Thoracic aorta (tissue), 2 donors: ENCODE results near the gene CYP2D6. TPM values are rescaled to one million over a fixed set of nuclear protein-coding genes. Genes with fewer than 3 reads are reported as not detected.
"Not testable (repeated sequence)": the region's sequence is repeated elsewhere in the genome, so short reads cannot be mapped to it uniquely, and the experiment has no call there.

Experiments used
- ATAC-seq: fragments of 150-250 bp; one replicate; pipeline ENCODE4 v1.8.0; 2017; ENCODE audit warnings: low read depth; ENCODE audit not compliant: insufficient number of reproducible peaks, low FRiP score
- DNase-seq: peaks from one replicate; pipeline ENCODE4 v3.0.0-alpha.2; 2020; ENCODE audit warnings: low spot score
- H3K27ac ChIP-seq, 2 donors: fragments of 200-600 bp; sonication (generic); 1 replicate in 1 of 2; 2 replicates in 1 of 2; pipeline ENCODE4 v1.5.1; 2016; ENCODE audit warnings: mild to moderate bottlenecking in 2 of 2, moderate library complexity in 2 of 2
- H3K27me3 ChIP-seq: fragments of 200-600 bp; sonication (generic); replicated peaks from 2 replicates; pipeline ENCODE4 v1.6.0; 2016; ENCODE audit warnings: mild to moderate bottlenecking; ENCODE audit not compliant: insufficient read depth
- H3K36me3 ChIP-seq: fragments of 200-600 bp; sonication (generic); one replicate; pipeline ENCODE4 v1.5.1; 2016
- H3K4me1 ChIP-seq, 2 donors: fragments of 200-600 bp; sonication (generic); 1 replicate in 1 of 2; 2 replicates in 1 of 2; pipeline versions ENCODE4 v1.5.1 to v1.6.0; 2016; ENCODE audit warnings: low read depth in 2 of 2, mild to moderate bottlenecking in 1 of 2; ENCODE audit not compliant: control insufficient read depth in 1 of 2
- H3K4me3 ChIP-seq: fragments of 200-600 bp; sonication (generic); 2 replicates; pipeline ENCODE4 v1.5.1; 2016; ENCODE audit warnings: mild to moderate bottlenecking
- H3K9me3 ChIP-seq: fragments of 200-600 bp; sonication (generic); 2 replicates; pipeline ENCODE4 v1.5.1; 2016
- total RNA-seq, 2 donors: library from RNA; depleted of rRNA; stranded (reverse); fragments of >200 nt; gene quantifications; one replicate each; pipeline versions ENCODE4 v1.1.0 to v1.2.3, GENCODE V29; 2016
- TF ChIP-seq, protein P1 (sequence below): fragments of 200-600 bp; sonication (generic); IDR thresholded peaks from one replicate; pipeline ENCODE4 v1.5.1; 2019; ENCODE audit warnings: antibody characterized with exemption

The CYP2D6 gene
- total RNA-seq, 2 donors from 2014 or later: not detected

DNA sequence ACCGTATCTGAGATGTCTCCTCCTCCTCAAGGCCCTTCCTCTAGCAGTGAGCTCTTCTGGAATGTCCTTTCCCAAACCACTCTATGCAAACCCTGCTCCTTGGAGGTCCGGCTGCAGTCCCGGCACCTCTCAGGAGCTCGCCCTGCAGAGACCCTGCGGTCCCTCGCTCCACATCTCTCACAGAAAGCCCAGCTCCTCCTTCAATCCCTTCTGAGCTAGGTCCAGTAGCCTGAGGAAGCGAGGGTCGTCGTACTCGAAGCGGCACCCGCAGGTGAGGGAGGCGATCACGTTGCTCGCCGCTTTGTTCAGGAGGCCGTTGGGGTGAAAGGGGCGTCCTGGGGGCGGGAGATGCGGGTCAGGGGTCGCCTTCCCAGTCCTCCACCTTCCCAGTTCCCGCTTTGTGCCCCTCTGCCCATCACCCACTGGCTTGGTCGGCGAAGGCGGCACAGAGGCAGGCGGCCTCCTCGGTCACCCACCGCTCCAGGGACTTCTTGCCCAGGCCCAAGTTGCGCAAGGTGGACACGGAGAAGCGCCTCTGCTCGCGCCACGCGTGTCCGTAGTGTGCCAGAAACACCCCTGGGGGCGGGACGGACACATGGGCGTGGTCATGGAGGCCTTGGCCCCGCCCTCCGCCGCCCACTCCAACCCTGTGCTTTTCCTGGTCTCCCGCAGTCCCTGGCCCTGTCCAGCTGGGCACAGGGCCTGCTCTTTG, 21.5 kb upstream of the CYP2D6 start:
- peaks cover 4% of the 10 kb centered on the region for H3K36me3 ChIP-seq
- no peak for DNase-seq
- H3K27me3 ChIP-seq: no peaks in the 10 kb centered on the region
- no peak overlapping the region for H3K4me3 ChIP-seq
- ATAC-seq: no peak
- TF ChIP-seq, protein P1, sequence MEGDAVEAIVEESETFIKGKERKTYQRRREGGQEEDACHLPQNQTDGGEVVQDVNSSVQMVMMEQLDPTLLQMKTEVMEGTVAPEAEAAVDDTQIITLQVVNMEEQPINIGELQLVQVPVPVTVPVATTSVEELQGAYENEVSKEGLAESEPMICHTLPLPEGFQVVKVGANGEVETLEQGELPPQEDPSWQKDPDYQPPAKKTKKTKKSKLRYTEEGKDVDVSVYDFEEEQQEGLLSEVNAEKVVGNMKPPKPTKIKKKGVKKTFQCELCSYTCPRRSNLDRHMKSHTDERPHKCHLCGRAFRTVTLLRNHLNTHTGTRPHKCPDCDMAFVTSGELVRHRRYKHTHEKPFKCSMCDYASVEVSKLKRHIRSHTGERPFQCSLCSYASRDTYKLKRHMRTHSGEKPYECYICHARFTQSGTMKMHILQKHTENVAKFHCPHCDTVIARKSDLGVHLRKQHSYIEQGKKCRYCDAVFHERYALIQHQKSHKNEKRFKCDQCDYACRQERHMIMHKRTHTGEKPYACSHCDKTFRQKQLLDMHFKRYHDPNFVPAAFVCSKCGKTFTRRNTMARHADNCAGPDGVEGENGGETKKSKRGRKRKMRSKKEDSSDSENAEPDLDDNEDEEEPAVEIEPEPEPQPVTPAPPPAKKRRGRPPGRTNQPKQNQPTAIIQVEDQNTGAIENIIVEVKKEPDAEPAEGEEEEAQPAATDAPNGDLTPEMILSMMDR: no peak
- no peaks in the 10 kb centered on the region for H3K4me1 ChIP-seq
- H3K9me3 ChIP-seq: no peaks in the 10 kb centered on the region
- no peak overlapping the region for H3K27ac ChIP-seq

DNA sequence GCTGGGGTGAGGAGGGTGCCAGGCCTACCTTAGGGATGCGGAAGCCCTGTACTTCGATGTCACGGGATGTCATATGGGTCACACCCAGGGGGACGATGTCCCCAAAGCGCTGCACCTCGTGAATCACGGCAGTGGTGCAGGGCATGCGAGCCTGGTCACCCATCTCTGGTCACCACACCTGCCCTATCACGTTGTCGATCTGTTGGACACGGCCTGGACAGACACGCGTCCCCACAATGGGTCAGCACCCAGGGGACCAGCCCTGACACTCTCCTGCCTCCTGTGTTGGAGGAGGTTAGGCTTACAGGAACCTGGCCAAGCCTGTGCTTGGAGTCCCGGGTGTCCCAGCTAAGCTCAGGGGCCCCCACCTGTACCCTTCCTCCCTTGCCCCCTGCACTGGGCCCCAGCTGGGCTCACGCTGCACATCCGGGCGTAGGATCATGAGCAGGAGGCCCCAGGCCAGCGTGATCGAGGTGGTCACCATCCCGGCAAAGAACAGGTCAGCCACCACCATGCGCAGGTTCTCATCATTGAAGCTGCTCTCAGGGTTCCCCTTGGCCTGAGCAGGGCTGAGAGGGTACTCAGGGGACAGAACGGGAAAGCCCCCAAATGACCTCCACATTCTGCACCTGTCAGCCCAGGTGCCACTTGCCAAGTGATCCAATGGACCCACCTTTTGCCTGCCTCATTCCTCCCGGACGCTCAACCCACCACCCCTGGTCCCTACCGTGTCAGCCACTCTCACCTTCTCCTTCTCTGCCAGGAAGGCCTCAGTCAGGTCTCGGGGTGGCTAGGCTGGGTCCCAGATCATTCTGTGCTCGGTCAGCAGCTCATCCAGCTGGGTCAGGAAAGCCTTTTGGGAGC, 20.3 kb upstream of the CYP2D6 start:
- TF ChIP-seq, protein P1: no peak
- no peak overlapping the region for H3K27ac ChIP-seq
- no peaks in the 10 kb centered on the region for H3K4me1 ChIP-seq
- H3K4me3 ChIP-seq: no peak overlapping the region
- no peaks in the 10 kb centered on the region for H3K9me3 ChIP-seq
- no peaks in the 10 kb centered on the region for H3K27me3 ChIP-seq
- ATAC-seq: no peak
- no peak for DNase-seq
- peaks cover 4% of the 10 kb centered on the region for H3K36me3 ChIP-seq

DNA sequence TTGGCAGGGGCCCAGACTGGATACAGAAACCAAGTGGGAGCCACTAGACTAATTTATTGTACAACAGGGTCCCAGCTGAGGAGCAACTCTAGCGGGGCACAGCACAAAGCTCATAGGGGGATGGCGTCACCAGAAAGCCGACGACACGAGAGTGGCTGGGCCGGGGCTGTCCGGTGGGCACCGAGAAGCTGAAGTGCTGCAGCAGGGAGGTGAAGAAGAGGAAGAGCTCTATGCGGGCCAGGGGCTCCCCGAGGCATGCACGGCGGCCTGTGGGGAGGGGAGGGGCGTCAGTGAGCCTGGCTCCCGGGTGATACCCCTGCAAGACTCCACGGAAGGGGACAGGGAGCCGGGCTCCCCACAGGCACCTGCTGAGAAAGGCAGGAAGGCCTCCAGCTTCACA, 19.2 kb upstream of the CYP2D6 start:
- H3K4me3 ChIP-seq, H3K27ac ChIP-seq, H3K9me3 ChIP-seq, H3K4me1 ChIP-seq, H3K36me3 ChIP-seq, H3K27me3 ChIP-seq, ATAC-seq, DNase-seq: not testable (repeated sequence)

DNA sequence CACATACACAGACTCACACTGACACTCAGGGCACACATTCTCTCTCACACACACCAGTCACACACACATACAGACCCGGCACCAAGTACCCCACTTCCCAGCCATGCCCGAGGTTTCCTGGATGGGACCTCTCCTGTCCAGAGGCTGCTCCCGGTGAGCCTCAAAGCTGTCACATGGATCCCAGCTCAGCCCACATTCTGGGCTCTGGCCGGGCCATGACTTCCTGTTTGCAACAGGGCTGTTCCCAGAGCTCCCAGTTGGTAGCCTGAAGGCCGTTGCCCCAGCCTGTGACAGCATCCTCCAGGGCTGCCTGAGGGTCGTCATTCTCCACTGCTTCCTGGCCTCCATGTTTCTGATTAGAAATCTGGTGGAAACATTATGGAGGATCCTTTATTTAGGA, 14.6 kb upstream of the CYP2D6 start:
- TF ChIP-seq, protein P1: no peak
- Histone ChIP-seq H3K27ac (no peak overlapping the region), H3K4me3 (no peak overlapping the region), H3K36me3 (no peaks in the 10 kb centered on the region), H3K4me1 (no peaks in the 10 kb centered on the region), H3K27me3 (no peaks in the 10 kb centered on the region), H3K9me3 (no peaks in the 10 kb centered on the region)
- ATAC-seq (no peak), DNase-seq (no peak)

DNA sequence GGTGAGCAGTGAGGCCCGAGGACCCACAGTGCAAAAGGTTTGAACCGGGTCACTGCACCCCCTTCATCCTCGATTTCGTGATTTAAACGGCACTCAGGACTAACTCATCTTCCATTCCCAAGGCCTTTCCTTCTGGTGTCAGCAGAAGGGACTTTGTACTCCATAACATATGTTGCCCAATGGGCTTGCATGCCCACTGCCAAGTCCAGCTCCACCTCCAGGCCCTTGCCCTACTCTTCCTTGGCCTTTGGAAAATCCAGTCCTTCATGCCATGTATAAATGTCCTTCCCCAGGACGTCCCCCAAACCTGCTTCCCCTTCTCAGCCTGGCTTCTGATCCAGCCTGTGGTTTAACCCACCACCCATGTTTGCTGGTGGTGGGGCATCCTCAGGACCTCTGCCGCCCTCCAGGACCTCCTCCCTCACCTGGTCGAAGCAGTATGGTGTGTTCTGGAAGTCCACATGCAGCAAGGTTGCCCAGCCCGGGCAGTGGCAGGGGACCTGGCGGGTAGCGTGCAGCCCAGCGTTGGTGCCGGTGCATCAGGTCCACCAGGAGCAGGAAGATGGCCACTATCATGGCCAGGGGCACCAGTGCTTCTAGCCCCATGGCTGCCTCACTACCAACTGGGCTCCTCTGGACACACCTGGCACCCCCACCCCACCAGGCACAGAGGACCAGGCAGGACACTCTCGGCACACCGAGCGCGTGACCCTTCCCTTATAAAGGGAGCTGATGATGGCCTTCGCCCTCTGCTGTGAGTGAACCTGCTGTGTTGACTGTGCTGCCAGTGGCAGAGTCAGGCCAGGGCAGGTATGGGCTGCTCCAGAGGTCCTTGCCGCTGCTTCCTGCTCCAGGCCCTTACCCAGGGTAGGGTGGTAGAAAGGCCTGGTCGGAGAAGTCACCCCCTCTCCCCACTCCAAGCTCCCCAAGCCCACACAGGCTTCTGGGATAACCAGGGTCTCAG, 13.5 kb upstream of the CYP2D6 start:
- not testable (repeated sequence) for H3K4me1 ChIP-seq, H3K27me3 ChIP-seq, H3K4me3 ChIP-seq, H3K27ac ChIP-seq, H3K9me3 ChIP-seq, ATAC-seq, DNase-seq, H3K36me3 ChIP-seq
